Peyer's patch (tissue), 4 donors: ENCODE measurements around the gene SPINK5. TPM values are rescaled to one million over a fixed set of nuclear protein-coding genes. Genes with fewer than 3 reads are reported as not detected.

Experiments used
- DNase-seq, 3 donors: peaks; one replicate each; pipeline ENCODE4 v3.0.0-alpha.2; 2017 to 2019
- H3K27ac ChIP-seq, 4 donors: fragments of 200-600 bp; sonication (generic); one replicate each; pipeline ENCODE4 v1.5.1; 2016 to 2019
- H3K27me3 ChIP-seq, 2 donors: fragments of 200-600 bp; sonication (generic); one replicate each; pipeline ENCODE4 v1.5.1; 2019
- H3K36me3 ChIP-seq, 3 donors: fragments of 200-600 bp; sonication (generic); one replicate each; pipeline ENCODE4 v1.5.1; 2016 to 2019
- H3K4me1 ChIP-seq, 4 donors: fragments of 200-600 bp; sonication (generic); one replicate each; pipeline ENCODE4 v1.5.1; 2016 to 2019
- H3K4me3 ChIP-seq, 4 donors: fragments of 200-600 bp; sonication (generic); 1 replicate in 3 of 4; 2 replicates in 1 of 4; pipeline ENCODE4 v1.5.1; 2016 to 2019; ENCODE audit warnings: mild to moderate bottlenecking in 1 of 4
- H3K9me3 ChIP-seq, 4 donors: fragments of 200-600 bp; sonication (generic); one replicate each; pipeline ENCODE4 v1.5.1; 2016 to 2019; ENCODE audit warnings: mild to moderate bottlenecking in 1 of 4
- POLR2A ChIP-seq, 2 donors: fragments of 450-650 bp; IDR thresholded peaks; one replicate each; pipeline ENCODE4 v1.5.1; 2017; ENCODE audit warnings: antibody characterized with exemption in 2 of 2, mild to moderate bottlenecking in 2 of 2, moderate library complexity in 2 of 2
- total RNA-seq, 4 donors: library from RNA; depleted of rRNA; stranded (reverse); fragments of >200 nt; gene quantifications; one replicate each; pipeline ENCODE4 v1.1.0, GENCODE V29; 2016
- TF ChIP-seq, protein P1 (sequence below), 6 experiments: fragments of 450-650 bp in 4 of 6; fragments of 200-600 bp in 2 of 6; sonication (generic) in 1 of 6; IDR thresholded peaks; one replicate each; pipeline ENCODE4 v1.5.1; 2017 to 2019; ENCODE audit warnings: antibody characterized with exemption in 6 of 6, mild to moderate bottlenecking in 3 of 6, moderate library complexity in 1 of 6

The SPINK5 gene
- total RNA-seq, 4 donors from 2014 or later = 0.94 TPM; not detected in 3

DNA sequence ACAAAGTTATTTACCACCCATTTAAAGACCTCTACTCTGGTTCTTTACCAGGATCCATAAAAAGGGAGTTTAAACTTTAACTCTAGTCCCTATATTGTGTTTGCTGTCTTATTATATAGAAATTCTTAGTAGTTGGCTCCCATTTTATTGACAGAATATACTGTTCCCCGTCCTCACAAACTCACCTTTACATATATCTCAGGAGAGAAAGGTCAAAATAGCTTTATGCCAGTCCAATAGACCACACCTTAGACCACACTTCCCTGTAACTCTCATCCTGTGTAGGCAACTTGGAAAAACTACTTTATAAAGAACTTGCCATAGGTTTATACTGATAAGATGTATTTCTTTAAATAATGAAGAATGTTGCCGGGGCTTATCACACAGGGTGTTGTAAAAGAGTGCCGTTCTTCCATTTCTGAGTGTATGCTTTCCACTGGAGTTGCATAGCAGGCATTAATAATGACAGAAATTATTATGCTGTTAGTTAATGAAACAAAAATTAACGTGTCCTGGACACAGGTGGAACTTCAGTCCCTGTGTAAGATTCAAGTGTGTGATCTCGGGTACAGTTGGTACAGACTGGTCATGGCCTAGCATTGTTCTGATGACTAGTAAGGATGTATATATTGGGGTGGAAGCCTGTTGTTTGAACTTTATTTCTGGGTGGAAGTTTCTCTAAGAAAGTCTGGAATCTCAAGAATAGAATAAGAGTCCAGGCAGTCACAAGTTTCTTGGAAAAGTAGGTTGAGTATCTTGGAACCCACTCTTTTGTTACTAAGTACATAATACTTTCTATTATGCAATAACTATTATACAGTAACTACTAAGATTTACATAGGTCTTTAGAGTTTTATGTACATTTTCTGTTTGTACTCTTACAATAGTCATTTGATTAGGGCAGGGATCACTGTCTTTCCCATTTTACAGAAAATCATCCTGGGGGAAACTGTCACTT, 71.6 kb downstream of the SPINK5 start:
- no peaks in the 10 kb centered on the region for H3K9me3 ChIP-seq
- H3K36me3 ChIP-seq = no peaks in the 10 kb centered on the region
- TF ChIP-seq, protein P1, sequence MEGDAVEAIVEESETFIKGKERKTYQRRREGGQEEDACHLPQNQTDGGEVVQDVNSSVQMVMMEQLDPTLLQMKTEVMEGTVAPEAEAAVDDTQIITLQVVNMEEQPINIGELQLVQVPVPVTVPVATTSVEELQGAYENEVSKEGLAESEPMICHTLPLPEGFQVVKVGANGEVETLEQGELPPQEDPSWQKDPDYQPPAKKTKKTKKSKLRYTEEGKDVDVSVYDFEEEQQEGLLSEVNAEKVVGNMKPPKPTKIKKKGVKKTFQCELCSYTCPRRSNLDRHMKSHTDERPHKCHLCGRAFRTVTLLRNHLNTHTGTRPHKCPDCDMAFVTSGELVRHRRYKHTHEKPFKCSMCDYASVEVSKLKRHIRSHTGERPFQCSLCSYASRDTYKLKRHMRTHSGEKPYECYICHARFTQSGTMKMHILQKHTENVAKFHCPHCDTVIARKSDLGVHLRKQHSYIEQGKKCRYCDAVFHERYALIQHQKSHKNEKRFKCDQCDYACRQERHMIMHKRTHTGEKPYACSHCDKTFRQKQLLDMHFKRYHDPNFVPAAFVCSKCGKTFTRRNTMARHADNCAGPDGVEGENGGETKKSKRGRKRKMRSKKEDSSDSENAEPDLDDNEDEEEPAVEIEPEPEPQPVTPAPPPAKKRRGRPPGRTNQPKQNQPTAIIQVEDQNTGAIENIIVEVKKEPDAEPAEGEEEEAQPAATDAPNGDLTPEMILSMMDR (IDR thresholded peaks at IDR 0.05) = no peak
- no peak for TF ChIP-seq POLR2A (IDR thresholded peaks at IDR 0.05)
- H3K4me3 ChIP-seq = no peak overlapping the region
- H3K4me1 ChIP-seq = no peaks in the 10 kb centered on the region
- no peak overlapping the region for H3K27ac ChIP-seq
- DNase-seq = no peak
- no peaks in the 10 kb centered on the region for H3K27me3 ChIP-seq

DNA sequence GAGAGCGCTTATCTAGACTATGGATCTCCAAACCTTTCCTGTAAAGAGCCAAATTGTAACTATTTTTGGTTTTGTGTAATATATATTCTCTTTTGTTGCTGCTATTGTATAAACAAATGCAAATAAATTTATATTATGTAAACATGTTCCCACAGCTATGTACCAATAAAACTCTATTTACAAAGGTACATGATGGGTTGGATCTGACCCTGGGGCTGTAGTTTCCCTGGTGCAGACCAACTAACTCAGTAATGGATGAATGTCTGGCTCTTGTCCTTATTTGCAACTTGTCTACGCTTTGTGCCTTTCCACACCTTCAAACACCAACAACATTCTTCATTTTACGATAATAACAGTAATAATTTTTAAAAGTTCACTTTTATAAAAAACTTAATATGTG, 77.1 kb downstream of the SPINK5 start:
- TF ChIP-seq, protein P1 (IDR thresholded peaks at IDR 0.05) = no peak
- no peak for TF ChIP-seq POLR2A (IDR thresholded peaks at IDR 0.05)
- no peaks in the 10 kb centered on the region for H3K4me1 ChIP-seq
- H3K27me3 ChIP-seq = no peaks in the 10 kb centered on the region

DNA sequence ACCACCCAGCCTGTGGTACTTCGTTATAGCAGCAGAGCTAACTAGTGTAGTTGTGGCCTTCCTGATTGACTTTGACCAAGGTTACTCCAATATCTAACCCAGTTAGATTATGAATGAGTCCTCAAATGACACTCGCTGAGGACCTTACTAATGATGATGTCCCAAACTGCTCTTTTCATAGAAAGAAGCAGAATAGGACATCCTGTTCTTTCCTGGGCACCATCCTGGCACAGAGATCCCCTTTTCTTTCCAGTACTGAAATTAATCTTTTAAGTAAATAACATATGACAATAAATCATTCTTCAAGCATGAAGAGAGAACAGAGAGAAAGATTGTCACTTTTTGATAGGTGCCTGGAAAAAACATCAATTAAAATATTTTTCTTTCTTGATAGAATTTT, 77.9 kb downstream of the SPINK5 start:
- H3K27me3 ChIP-seq = no peaks in the 10 kb centered on the region
- no peaks in the 10 kb centered on the region for H3K4me1 ChIP-seq
- no peak overlapping the region for H3K4me3 ChIP-seq
- no peak for DNase-seq
- H3K27ac ChIP-seq = no peak overlapping the region
- TF ChIP-seq, protein P1 (IDR thresholded peaks at IDR 0.05) = no peak
- TF ChIP-seq POLR2A (IDR thresholded peaks at IDR 0.05) = no peak
- no peaks in the 10 kb centered on the region for H3K36me3 ChIP-seq
- no peaks in the 10 kb centered on the region for H3K9me3 ChIP-seq

More for the DNA sequence above, 77.1 kb downstream of the SPINK5 start:
- no peak for DNase-seq
- H3K9me3 ChIP-seq = no peaks in the 10 kb centered on the region
- H3K36me3 ChIP-seq = no peaks in the 10 kb centered on the region
- no peak overlapping the region for H3K4me3 ChIP-seq
- no peak overlapping the region for H3K27ac ChIP-seq

DNA sequence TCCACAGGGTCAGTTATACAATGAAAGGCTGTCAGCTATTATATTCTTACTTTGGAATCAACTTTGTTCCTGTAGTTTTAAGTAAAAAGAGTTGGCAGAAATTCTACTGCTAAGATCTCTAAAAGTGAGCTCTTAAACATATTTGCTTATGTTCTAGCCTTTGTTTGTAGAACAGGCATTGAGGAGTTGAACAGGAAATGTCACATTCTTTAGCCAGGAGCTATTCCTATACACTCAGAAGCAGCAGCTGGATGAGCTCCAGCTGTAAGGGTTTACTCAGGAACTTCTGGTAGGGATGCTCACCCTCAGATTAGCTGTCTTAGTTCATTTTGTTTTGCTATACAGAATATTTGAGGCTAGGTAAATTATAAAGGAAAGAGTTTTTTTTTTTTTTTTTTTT, 82.1 kb downstream of the SPINK5 start:
- Histone ChIP-seq H3K27ac (no peak overlapping the region), H3K36me3 (no peaks in the 10 kb centered on the region), H3K9me3 (no peaks in the 10 kb centered on the region), H3K4me3 (no peak overlapping the region), H3K27me3 (no peaks in the 10 kb centered on the region), H3K4me1 (no peaks in the 10 kb centered on the region)
- DNase-seq = no peak
- no peak for TF ChIP-seq POLR2A (IDR thresholded peaks at IDR 0.05)
- TF ChIP-seq, protein P1 (IDR thresholded peaks at IDR 0.05) = no peak

DNA sequence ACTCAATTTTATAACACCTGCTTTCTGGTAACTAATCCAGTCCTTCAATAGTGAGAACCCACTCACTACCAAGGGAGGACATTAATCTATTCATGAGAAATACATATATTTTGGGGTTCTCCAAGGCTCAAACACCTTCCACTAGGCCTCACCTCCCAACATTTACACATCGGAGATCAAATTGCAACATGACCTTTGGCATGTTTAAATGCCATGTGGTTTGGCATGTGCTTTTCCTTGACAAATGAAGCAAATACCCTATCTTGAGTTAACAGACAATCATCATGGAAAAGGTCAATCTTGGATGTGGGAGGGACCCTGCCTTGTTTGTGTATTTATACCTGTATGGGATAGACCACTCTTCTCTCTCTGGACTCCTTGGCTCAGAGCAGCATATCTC, 82.7 kb downstream of the SPINK5 start:
- TF ChIP-seq, protein P1 (IDR thresholded peaks at IDR 0.05) = no peak
- TF ChIP-seq POLR2A (IDR thresholded peaks at IDR 0.05) = no peak
- DNase-seq = no peak
- H3K9me3 ChIP-seq = no peaks in the 10 kb centered on the region
- no peak overlapping the region for H3K27ac ChIP-seq
- no peaks in the 10 kb centered on the region for H3K27me3 ChIP-seq
- H3K4me1 ChIP-seq = no peaks in the 10 kb centered on the region
- no peak overlapping the region for H3K4me3 ChIP-seq
- no peaks in the 10 kb centered on the region for H3K36me3 ChIP-seq
